Endothelial cell of umbilical vein (primary cell): ENCODE data around the gene LEUTX. TPM values are rescaled to one million over a fixed set of nuclear protein-coding genes. Genes with fewer than 3 reads are reported as not detected.

Experiments
- BruUV-seq: library from RNA; stranded (reverse); fragments of 400-500 nt; replicated peaks from 2 replicates; lab custom pipeline; 2021; lab: Mats Ljungman, UMichigan
- CTCF ChIA-PET: fragments of 300-600, 350-600 bp; sonication (Branson Sonifier 250); formaldehyde crosslinking; loops from one replicate; lab custom pipeline; 2021; ENCODE audit warnings: antibody characterized with exemption, inconsistent platforms; lab: Charles Lee
- POLR2A ChIA-PET: fragments of 300-600, 350-600 bp; sonication (Branson Sonifier 250); formaldehyde crosslinking; loops from one replicate; lab custom pipeline; 2021; ENCODE audit warnings: antibody characterized with exemption, inconsistent platforms; lab: Charles Lee
- DNase-seq: peaks from one replicate; pipeline ENCODE4 v3.0.0-alpha.2; 2011; ENCODE audit warnings: low read depth, low spot score
- FAIRE-seq: peaks from 2 replicates; lab custom pipeline; 2011; peaks lifted over from hg19 to GRCh38; lab: Jason Lieb, UNC
- H2AFZ ChIP-seq: 2 replicates; pipeline ENCODE4 v1.6.0; 2012; ENCODE audit warnings: low read depth, low read length, control low read depth, inconsistent platforms
- H3K27ac ChIP-seq: 2 replicates; pipeline ENCODE4 v1.5.1; 2011; ENCODE audit warnings: low read depth, mild to moderate bottlenecking, control low read depth, low read length, moderate library complexity; ENCODE audit not compliant: insufficient read depth
- H3K27me3 ChIP-seq, 2 experiments: 2 replicates each; pipeline versions ENCODE4 v1.6.0 to v1.6.1; 2011; ENCODE audit warnings: low read length in 2 of 2, mixed read lengths in 1 of 2; ENCODE audit not compliant: control insufficient read depth in 2 of 2, insufficient read depth in 2 of 2
- H3K36me3 ChIP-seq, 2 experiments: 2 replicates in 1 of 2; 3 replicates in 1 of 2; pipeline ENCODE4 v1.5.1; 2011; ENCODE audit warnings: low read length in 2 of 2, mild to moderate bottlenecking in 1 of 2, moderate library complexity in 1 of 2; ENCODE audit not compliant: control insufficient read depth in 2 of 2, insufficient read depth in 2 of 2; ENCODE audit errors: extremely low read depth in 1 of 2
- H3K4me1 ChIP-seq: 3 replicates; pipeline ENCODE4 v1.5.1; 2011; ENCODE audit warnings: mild to moderate bottlenecking, low read length; ENCODE audit not compliant: control insufficient read depth, insufficient read depth; ENCODE audit errors: extremely low read depth
- H3K4me2 ChIP-seq: 2 replicates; pipeline ENCODE4 v1.6.1; 2011; ENCODE audit warnings: low read length, control low read depth, mixed read lengths; ENCODE audit not compliant: insufficient read depth
- H3K4me3 ChIP-seq, 3 experiments: fragments of 200-600 bp in 1 of 3; sonication (generic), shearing (Covaris generic) in 1 of 3; replicated peaks in 1 of 3; 2 replicates each; pipeline ENCODE4 v1.5.1; 2011 to 2016; ENCODE audit warnings: control low read depth in 3 of 3, low read length in 3 of 3, mild to moderate bottlenecking in 2 of 3, inconsistent platforms in 1 of 3, low read depth in 1 of 3, moderate library complexity in 1 of 3; ENCODE audit not compliant: insufficient read depth in 1 of 3
- H3K79me2 ChIP-seq: 2 replicates; pipeline ENCODE4 v1.6.0; 2012; ENCODE audit warnings: low read length, inconsistent platforms; ENCODE audit not compliant: control insufficient read depth, insufficient read depth
- H3K9ac ChIP-seq: replicated peaks from 2 replicates; pipeline ENCODE3; 2011; ENCODE audit warnings: low read length, control low read depth; ENCODE audit not compliant: insufficient read depth; ENCODE audit errors: extremely low read depth
- H3K9me1 ChIP-seq: replicated peaks from 3 replicates; pipeline ENCODE4 v1.6.0; 2011; ENCODE audit warnings: mild to moderate bottlenecking, low read length; ENCODE audit not compliant: control insufficient read depth, insufficient read depth; ENCODE audit errors: extremely low read depth
- H3K9me3 ChIP-seq: replicated peaks from 2 replicates; pipeline ENCODE4 v1.5.1; 2012; ENCODE audit warnings: low read length, inconsistent platforms; ENCODE audit not compliant: control insufficient read depth, insufficient read depth
- H4K20me1 ChIP-seq: replicated peaks from 2 replicates; pipeline ENCODE3; 2011; ENCODE audit warnings: mild to moderate bottlenecking, low read length; ENCODE audit not compliant: control insufficient read depth, insufficient read depth; ENCODE audit errors: extremely low read depth
- EZH2 ChIP-seq: IDR thresholded peaks from 2 replicates; pipeline ENCODE4 v1.6.1; 2012; ENCODE audit warnings: borderline replicate concordance, low read depth, mild to moderate bottlenecking, moderate library complexity, low read length, inconsistent platforms; ENCODE audit not compliant: severe bottlenecking
- FOS ChIP-seq: IDR thresholded peaks from 2 replicates; pipeline ENCODE4 v1.6.1; 2011; ENCODE audit warnings: mild to moderate bottlenecking, low read length, moderate library complexity, borderline replicate concordance; ENCODE audit not compliant: insufficient read depth
- GATA2 ChIP-seq: IDR thresholded peaks from 2 replicates; pipeline ENCODE4 v1.7.0; 2011; ENCODE audit warnings: low read depth, mild to moderate bottlenecking, moderate library complexity, mixed read lengths, low read length; ENCODE audit not compliant: insufficient read length, insufficient read depth
- JUN ChIP-seq: IDR thresholded peaks from 2 replicates; pipeline ENCODE4 v1.6.1; 2011; ENCODE audit warnings: borderline replicate concordance, low read depth; ENCODE audit not compliant: insufficient read length, insufficient read depth
- MYC ChIP-seq: IDR thresholded peaks from one replicate; pipeline ENCODE4 v1.6.1; 2011; ENCODE audit warnings: mild to moderate bottlenecking, low read depth, low read length
- POLR2A ChIP-seq: IDR thresholded peaks from 2 replicates; pipeline ENCODE4 v1.6.1; 2012; ENCODE audit warnings: low read depth, mild to moderate bottlenecking, control low read depth, low read length
- POLR2AphosphoS5 ChIP-seq: IDR thresholded peaks from 2 replicates; pipeline ENCODE4 v1.6.1; 2012; ENCODE audit warnings: low read depth, mild to moderate bottlenecking, control low read depth, low read length, moderate library complexity; ENCODE audit not compliant: insufficient read depth
- dilution Hi-C: fragments of 300-500 bp; cut with MboI; formaldehyde crosslinking; loops from one replicate; pipeline ENCODE4 v1.15.0; 2019; ENCODE audit warnings: low sequenced_read_pairs; ENCODE audit not compliant: extremely low pct_ligation_motif_present
- intact Hi-C: fragments of 100-400 bp; cut with micrococcal nuclease; formaldehyde crosslinking; loops from one replicate; pipeline ENCODE4 v1.10.0; 2022
- polyA plus RNA-seq, 4 experiments: library from polyadenylated mRNA; depleted of rRNA in 3 of 4; stranded (reverse) in 3 of 4; unstranded in 1 of 4; fragments of >200 nt; gene quantifications; 2 replicates each; pipeline versions ENCODE4 v1.2.1 to v1.2.3, GENCODE V29; 2011 to 2012; ENCODE audit warnings: missing spikeins in 1 of 4
- total RNA-seq: library from RNA; stranded (reverse); gene quantifications from 2 replicates; pipeline ENCODE4 v1.2.3, GENCODE V29; 2021
- TF ChIP-seq, protein P1 (sequence below): IDR thresholded peaks from 2 replicates; pipeline ENCODE4 v1.6.1; 2011; ENCODE audit not compliant: insufficient read depth, insufficient read length
- TF ChIP-seq, protein P2 (sequence below), 2 donors: IDR thresholded peaks; 1 replicate in 1 of 2; 2 replicates in 1 of 2; pipeline ENCODE4 v1.5.1; 2011; ENCODE audit warnings: low read length in 2 of 2, mild to moderate bottlenecking in 2 of 2, moderate library complexity in 2 of 2, control low read depth in 1 of 2, inconsistent platforms in 1 of 2, low read depth in 1 of 2; ENCODE audit not compliant: insufficient read depth in 1 of 2; ENCODE audit errors: extremely low read depth in 1 of 2

The LEUTX gene
- total and polyA plus RNA-seq, 2 donors (not counting 3 experiments of a cell fraction or from before 2014, with no cell fraction given), result not detected

DNA sequence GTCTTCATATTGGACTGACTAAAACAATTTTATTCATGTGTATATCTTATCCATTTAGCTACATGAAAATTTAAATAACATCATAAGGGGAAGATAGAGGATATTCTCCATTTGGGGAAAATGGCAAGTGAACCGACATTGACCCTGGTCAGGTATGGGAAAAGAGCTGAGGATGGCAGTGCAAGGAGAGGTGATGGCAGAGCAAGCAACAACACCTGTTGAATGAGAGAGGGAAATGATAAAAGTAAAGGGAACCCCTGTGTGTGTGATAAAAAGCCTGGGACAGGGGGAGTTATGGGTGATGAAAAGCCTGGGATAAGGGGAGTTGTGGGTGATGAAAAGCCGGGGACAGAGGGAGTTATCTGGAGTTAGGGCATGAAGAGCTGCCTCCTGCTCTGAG, 44.8 kb upstream of the LEUTX start:
- POLR2A ChIA-PET, result no interaction called here
- CTCF ChIA-PET, result no interaction called here
- dilution Hi-C loops, result no loop called here

More for the DNA sequence above, 44.8 kb upstream of the LEUTX start:
- Histone ChIP-seq H3K9me3 (no peaks in the 10 kb centered on the region), H3K9ac (no peak overlapping the region), H3K4me2 (no peak overlapping the region), H3K27ac (no peak overlapping the region), H3K9me1 (no peaks in the 10 kb centered on the region), H2AFZ (no peak overlapping the region), H3K79me2 (no peaks in the 10 kb centered on the region), H3K4me1 (no peaks in the 10 kb centered on the region), H3K4me3 (no peak overlapping the region), H3K27me3 (peaks cover 0 to under 1% of the 10 kb centered on the region in 2 experiments), H3K36me3 (no peaks in the 10 kb centered on the region), H4K20me1 (no peaks in the 10 kb centered on the region)
- TF ChIP-seq GATA2, result no peak
- TF ChIP-seq MYC, result no peak
- TF ChIP-seq POLR2A, result no peak
- TF ChIP-seq, protein P1, sequence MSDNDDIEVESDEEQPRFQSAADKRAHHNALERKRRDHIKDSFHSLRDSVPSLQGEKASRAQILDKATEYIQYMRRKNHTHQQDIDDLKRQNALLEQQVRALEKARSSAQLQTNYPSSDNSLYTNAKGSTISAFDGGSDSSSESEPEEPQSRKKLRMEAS, result no peak
- TF ChIP-seq EZH2, result no peak
- TF ChIP-seq JUN, result no peak
- no peak for TF ChIP-seq FOS
- TF ChIP-seq, protein P2, sequence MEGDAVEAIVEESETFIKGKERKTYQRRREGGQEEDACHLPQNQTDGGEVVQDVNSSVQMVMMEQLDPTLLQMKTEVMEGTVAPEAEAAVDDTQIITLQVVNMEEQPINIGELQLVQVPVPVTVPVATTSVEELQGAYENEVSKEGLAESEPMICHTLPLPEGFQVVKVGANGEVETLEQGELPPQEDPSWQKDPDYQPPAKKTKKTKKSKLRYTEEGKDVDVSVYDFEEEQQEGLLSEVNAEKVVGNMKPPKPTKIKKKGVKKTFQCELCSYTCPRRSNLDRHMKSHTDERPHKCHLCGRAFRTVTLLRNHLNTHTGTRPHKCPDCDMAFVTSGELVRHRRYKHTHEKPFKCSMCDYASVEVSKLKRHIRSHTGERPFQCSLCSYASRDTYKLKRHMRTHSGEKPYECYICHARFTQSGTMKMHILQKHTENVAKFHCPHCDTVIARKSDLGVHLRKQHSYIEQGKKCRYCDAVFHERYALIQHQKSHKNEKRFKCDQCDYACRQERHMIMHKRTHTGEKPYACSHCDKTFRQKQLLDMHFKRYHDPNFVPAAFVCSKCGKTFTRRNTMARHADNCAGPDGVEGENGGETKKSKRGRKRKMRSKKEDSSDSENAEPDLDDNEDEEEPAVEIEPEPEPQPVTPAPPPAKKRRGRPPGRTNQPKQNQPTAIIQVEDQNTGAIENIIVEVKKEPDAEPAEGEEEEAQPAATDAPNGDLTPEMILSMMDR (IDR thresholded peaks at IDR 0.05; ENCODE audit: extremely low read depth in 1 of 2, insufficient read depth in 1 of 2, low read depth in 1 of 2, low read length in 2 of 2), result no peak
- TF ChIP-seq POLR2AphosphoS5, result no peak
- no TSS peak for BruUV-seq
- FAIRE-seq (no peak), DNase-seq (no peak)
- intact Hi-C loops, result no loop called here
